ENCODE data around the gene DUSP15.
"Not testable (repeated sequence)": the region's sequence is repeated elsewhere in the genome, so short reads cannot be mapped to it uniquely, and the experiment has no call there.

The DUSP15 gene

GRCh38 chr20:31828016-31828415, 42.3 kb downstream of the DUSP15 start:
- not testable (repeated sequence) for H3K4me1 Mint-ChIP-seq; ATAC-seq; H3K27ac Mint-ChIP-seq; H3K9me3 Mint-ChIP-seq; H3K4me3 Mint-ChIP-seq; DNase-seq (ENCODE audit: low spot score in 2 of 2); H3K36me3 Mint-ChIP-seq

GRCh38 chr20:31827059-31827458, 43.3 kb downstream of the DUSP15 start:
- ATAC-seq (no peak), DNase-seq (ENCODE audit: low spot score in 2 of 2) (no peak)
- H3K27ac Mint-ChIP-seq = no peak overlapping the region
- H3K4me3 Mint-ChIP-seq = no peak overlapping the region
- no peaks in the 10 kb centered on the region for H3K9me3 Mint-ChIP-seq
- no peaks in the 10 kb centered on the region for H3K36me3 Mint-ChIP-seq
- peaks cover 5% of the 10 kb centered on the region for H3K4me1 Mint-ChIP-seq

- Mint-ChIP-seq H3K4me1 (peaks cover 5% of the 10 kb centered on the region), H3K27ac (no peak overlapping the region), H3K36me3 (no peaks in the 10 kb centered on the region), H3K4me3 (no peak overlapping the region), H3K9me3 (no peaks in the 10 kb centered on the region)
- ATAC-seq = no peak
- DNase-seq (ENCODE audit: low spot score in 2 of 2) = no peak
These were observed 44.3 kb downstream of the DUSP15 start for GRCh38 chr20:31826074-31826473.

- no peak overlapping the region for H3K27ac Mint-ChIP-seq
- ATAC-seq (no peak), DNase-seq (ENCODE audit: low spot score in 2 of 2) (no peak)
These were observed 45.6 kb downstream of the DUSP15 start for GRCh38 chr20:31824554-31825313.

GRCh38 chr20:31824125-31824485, 46.2 kb downstream of the DUSP15 start:
- Mint-ChIP-seq H3K36me3 (no peaks in the 10 kb centered on the region), H3K4me3 (no peak overlapping the region)

More at GRCh38 chr20:31824554-31825313, 45.6 kb downstream of the DUSP15 start:
- Mint-ChIP-seq H3K4me3 (no peak overlapping the region), H3K4me1 (peaks cover 5% of the 10 kb centered on the region), H3K9me3 (no peaks in the 10 kb centered on the region), H3K36me3 (no peaks in the 10 kb centered on the region)

GRCh38 chr20:31823360-31824124, 46.8 kb downstream of the DUSP15 start:
- no peak for ATAC-seq
- DNase-seq (ENCODE audit: low spot score in 2 of 2) = no peak
- no peaks in the 10 kb centered on the region for H3K36me3 Mint-ChIP-seq
- H3K4me3 Mint-ChIP-seq = no peak overlapping the region
- peaks cover 5% of the 10 kb centered on the region for H3K4me1 Mint-ChIP-seq
- no peak overlapping the region for H3K27ac Mint-ChIP-seq
- H3K9me3 Mint-ChIP-seq = no peaks in the 10 kb centered on the region

More at GRCh38 chr20:31824125-31824485, 46.2 kb downstream of the DUSP15 start:
- Mint-ChIP-seq H3K4me1 (peaks cover 5% of the 10 kb centered on the region), H3K9me3 (no peaks in the 10 kb centered on the region), H3K27ac (no peak overlapping the region)
- ATAC-seq (no peak), DNase-seq (ENCODE audit: low spot score in 2 of 2) (no peak)

- peaks cover 5% of the 10 kb centered on the region for H3K4me1 Mint-ChIP-seq
- H3K9me3 Mint-ChIP-seq = no peaks in the 10 kb centered on the region
- no peaks in the 10 kb centered on the region for H3K36me3 Mint-ChIP-seq
- H3K4me3 Mint-ChIP-seq = no peak overlapping the region
- ATAC-seq (peak; percentile 80), DNase-seq (ENCODE audit: low spot score in 2 of 2) (peak; percentile 74 to 88)
- H3K27ac Mint-ChIP-seq = no peak overlapping the region
These were observed 47.7 kb downstream of the DUSP15 start for GRCh38 chr20:31822421-31823330.

GRCh38 chr20:31821427-31821826, 48.9 kb downstream of the DUSP15 start:
- no peaks in the 10 kb centered on the region for H3K9me3 Mint-ChIP-seq
- peaks cover 5% of the 10 kb centered on the region for H3K4me1 Mint-ChIP-seq
- H3K36me3 Mint-ChIP-seq = no peaks in the 10 kb centered on the region
- ATAC-seq = no peak
- no peak overlapping the region for H3K4me3 Mint-ChIP-seq
- no peak overlapping the region for H3K27ac Mint-ChIP-seq
- DNase-seq (ENCODE audit: low spot score in 2 of 2) = no peak

- ATAC-seq (no peak), DNase-seq (ENCODE audit: low spot score in 2 of 2) (no peak)
- H3K36me3 Mint-ChIP-seq = no peaks in the 10 kb centered on the region
- peaks cover 5% of the 10 kb centered on the region for H3K4me1 Mint-ChIP-seq
- no peaks in the 10 kb centered on the region for H3K9me3 Mint-ChIP-seq
- no peak overlapping the region for H3K4me3 Mint-ChIP-seq
- no peak overlapping the region for H3K27ac Mint-ChIP-seq
These were observed 50.1 kb downstream of the DUSP15 start for GRCh38 chr20:31820228-31820627.

GRCh38 chr20:31819083-31819784, 51.1 kb downstream of the DUSP15 start, which contains the start of gene MYLK2:
Gene MYLK2 (plus strand): TSS chr20:31819356. CDS start chr20:31819581, 225 bp downstream.
- H3K27ac Mint-ChIP-seq = peak within 1 kb of the TSS; percentile 43
- no peaks in the 10 kb centered on the region for H3K36me3 Mint-ChIP-seq
- H3K4me1 Mint-ChIP-seq = peaks cover 5% of the 10 kb centered on the region
- ATAC-seq (no peak), DNase-seq (ENCODE audit: low spot score in 2 of 2) (no peak)
- no peaks in the 10 kb centered on the region for H3K9me3 Mint-ChIP-seq
- no peak within 1 kb of the TSS for H3K4me3 Mint-ChIP-seq

- no peak for ATAC-seq
- DNase-seq (ENCODE audit: low spot score in 2 of 2) = no peak
- H3K27ac Mint-ChIP-seq = peak overlapping the region; percentile 43
- peaks cover 5% of the 10 kb centered on the region for H3K4me1 Mint-ChIP-seq
- H3K9me3 Mint-ChIP-seq = no peaks in the 10 kb centered on the region
- no peaks in the 10 kb centered on the region for H3K36me3 Mint-ChIP-seq
- no peak overlapping the region for H3K4me3 Mint-ChIP-seq
These were observed 51.9 kb downstream of the DUSP15 start for GRCh38 chr20:31818376-31818908.

GRCh38 chr20:31817461-31817860, 52.9 kb downstream of the DUSP15 start:
- ATAC-seq (no peak), DNase-seq (ENCODE audit: low spot score in 2 of 2) (no peak)
- no peak overlapping the region for H3K4me3 Mint-ChIP-seq
- H3K4me1 Mint-ChIP-seq = peaks cover 4% of the 10 kb centered on the region
- H3K27ac Mint-ChIP-seq = no peak overlapping the region
- no peaks in the 10 kb centered on the region for H3K36me3 Mint-ChIP-seq
- no peaks in the 10 kb centered on the region for H3K9me3 Mint-ChIP-seq

- no peak overlapping the region for H3K4me3 Mint-ChIP-seq
- ATAC-seq = no peak
- H3K4me1 Mint-ChIP-seq = no peaks in the 10 kb centered on the region
- no peaks in the 10 kb centered on the region for H3K9me3 Mint-ChIP-seq
- DNase-seq (ENCODE audit: low spot score in 2 of 2) = no peak
- no peak overlapping the region for H3K27ac Mint-ChIP-seq
- no peaks in the 10 kb centered on the region for H3K36me3 Mint-ChIP-seq
These were observed 54.1 kb downstream of the DUSP15 start for GRCh38 chr20:31816221-31816620.

GRCh38 chr20:31815408-31816188, 54.7 kb downstream of the DUSP15 start:
- no peak for ATAC-seq
- H3K4me1 Mint-ChIP-seq = no peaks in the 10 kb centered on the region
- H3K36me3 Mint-ChIP-seq = no peaks in the 10 kb centered on the region
- no peak for DNase-seq (ENCODE audit: low spot score in 2 of 2)
- no peaks in the 10 kb centered on the region for H3K9me3 Mint-ChIP-seq
- H3K27ac Mint-ChIP-seq = no peak overlapping the region
- no peak overlapping the region for H3K4me3 Mint-ChIP-seq
